ENCODE data around the gene FITM1.

FITM1 gene

DNA sequence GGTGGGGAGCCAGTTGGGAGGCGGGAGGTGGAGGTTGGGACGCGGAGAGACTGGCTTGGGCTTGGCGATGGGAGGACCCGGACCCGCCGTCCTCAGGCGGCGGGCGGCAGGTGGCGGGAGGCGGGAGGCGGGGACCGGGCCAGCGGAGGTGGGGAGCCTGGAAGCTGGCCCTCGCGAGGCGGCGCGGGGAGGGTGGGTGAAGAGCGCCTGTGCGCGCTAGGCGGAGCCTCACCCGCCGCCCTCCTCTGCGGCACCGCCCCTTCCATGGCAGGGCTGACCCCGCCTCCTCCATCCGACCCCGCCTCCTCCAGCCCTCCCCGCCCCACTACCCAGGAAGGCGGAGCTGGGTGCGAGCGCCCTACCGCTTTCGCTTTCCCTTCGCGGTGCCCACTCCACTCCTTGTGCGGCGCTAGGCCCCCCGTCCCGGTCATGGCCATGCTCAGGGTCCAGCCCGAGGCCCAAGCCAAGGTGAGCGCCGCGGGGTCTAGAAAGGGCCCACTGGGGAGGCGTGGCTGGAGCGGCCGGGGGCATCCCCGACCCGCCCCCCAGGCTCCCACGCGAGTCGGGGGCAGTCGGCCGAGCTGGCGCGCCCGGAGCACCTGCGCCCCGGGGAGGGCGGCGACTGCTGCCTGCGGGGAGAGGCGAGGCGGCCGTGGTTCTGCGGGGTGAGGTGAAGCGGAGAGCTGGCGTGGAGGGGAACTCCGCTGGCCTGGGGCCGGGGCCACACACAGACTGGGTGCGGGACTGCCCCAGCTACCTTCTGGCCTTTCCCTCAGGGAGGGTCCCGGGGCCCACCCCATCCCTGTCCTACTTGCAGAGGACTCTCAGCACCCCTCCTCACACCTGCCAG lies 5.6 kb downstream of the FITM1 start, which contains the start of gene PSME1 (continued):
- TF ChIP-seq, protein P1, sequence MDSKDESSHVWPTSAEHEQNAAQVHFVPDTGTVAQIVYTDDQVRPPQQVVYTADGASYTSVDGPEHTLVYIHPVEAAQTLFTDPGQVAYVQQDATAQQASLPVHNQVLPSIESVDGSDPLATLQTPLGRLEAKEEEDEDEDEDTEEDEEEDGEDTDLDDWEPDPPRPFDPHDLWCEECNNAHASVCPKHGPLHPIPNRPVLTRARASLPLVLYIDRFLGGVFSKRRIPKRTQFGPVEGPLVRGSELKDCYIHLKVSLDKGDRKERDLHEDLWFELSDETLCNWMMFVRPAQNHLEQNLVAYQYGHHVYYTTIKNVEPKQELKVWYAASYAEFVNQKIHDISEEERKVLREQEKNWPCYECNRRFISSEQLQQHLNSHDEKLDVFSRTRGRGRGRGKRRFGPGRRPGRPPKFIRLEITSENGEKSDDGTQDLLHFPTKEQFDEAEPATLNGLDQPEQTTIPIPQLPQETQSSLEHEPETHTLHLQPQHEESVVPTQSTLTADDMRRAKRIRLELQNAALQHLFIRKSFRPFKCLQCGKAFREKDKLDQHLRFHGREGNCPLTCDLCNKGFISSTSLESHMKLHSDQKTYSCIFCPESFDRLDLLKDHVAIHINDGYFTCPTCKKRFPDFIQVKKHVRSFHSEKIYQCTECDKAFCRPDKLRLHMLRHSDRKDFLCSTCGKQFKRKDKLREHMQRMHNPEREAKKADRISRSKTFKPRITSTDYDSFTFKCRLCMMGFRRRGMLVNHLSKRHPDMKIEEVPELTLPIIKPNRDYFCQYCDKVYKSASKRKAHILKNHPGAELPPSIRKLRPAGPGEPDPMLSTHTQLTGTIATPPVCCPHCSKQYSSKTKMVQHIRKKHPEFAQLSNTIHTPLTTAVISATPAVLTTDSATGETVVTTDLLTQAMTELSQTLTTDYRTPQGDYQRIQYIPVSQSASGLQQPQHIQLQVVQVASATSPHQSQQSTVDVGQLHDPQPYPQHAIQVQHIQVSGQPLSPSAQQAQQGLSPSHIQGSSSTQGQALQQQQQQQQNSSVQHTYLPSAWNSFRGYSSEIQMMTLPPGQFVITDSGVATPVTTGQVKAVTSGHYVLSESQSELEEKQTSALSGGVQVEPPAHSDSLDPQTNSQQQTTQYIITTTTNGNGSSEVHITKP (tag by site-specific recombination; IDR thresholded peaks at IDR 0.05), result peak; percentile 57
- TF ChIP-seq ZNF292 (tag by site-specific recombination; IDR thresholded peaks at IDR 0.05; ENCODE audit: borderline replicate concordance, low read depth) (no peak), ZNF48 (tag by site-specific recombination; IDR thresholded peaks at IDR 0.05) (no peak), ZNF157 (tag by site-specific recombination; IDR thresholded peaks at IDR 0.05) (no peak), ZNF561 (tag by site-specific recombination; IDR thresholded peaks at IDR 0.05; ENCODE audit: borderline replicate concordance) (peak; percentile 15; the same call in 1 of the 2 replicates), ZNF629 (tag by site-specific recombination; IDR thresholded peaks at IDR 0.05) (no peak), HOXC10 (CRISPR knock-in tag; IDR thresholded peaks at IDR 0.05) (no peak), KLF9 (tag by site-specific recombination; IDR thresholded peaks at IDR 0.05; ENCODE audit: low read depth) (peak; percentile 93), ZNF23 (tag by site-specific recombination; IDR thresholded peaks at IDR 0.05; ENCODE audit: borderline replicate concordance) (no peak), ZNF248 (tag by site-specific recombination; IDR thresholded peaks at IDR 0.05) (no peak), ZNF501 (tag by site-specific recombination; IDR thresholded peaks at IDR 0.05) (no peak), ZIC2 (tag by site-specific recombination; IDR thresholded peaks at IDR 0.05) (peak; percentile 51; the same call in 1 of the 2 replicates), ZNF670 (tag by site-specific recombination; IDR thresholded peaks at IDR 0.05; ENCODE audit: low read depth) (no peak), ZNF776 (tag by site-specific recombination; IDR thresholded peaks at IDR 0.05; ENCODE audit: borderline replicate concordance) (no peak), ZNF777 (tag by site-specific recombination; IDR thresholded peaks at IDR 0.05; ENCODE audit: borderline replicate concordance) (no peak), ZNF423 (tag by site-specific recombination; IDR thresholded peaks at IDR 0.05) (peak; percentile 47), MZF1 (tag by site-specific recombination; IDR thresholded peaks at IDR 0.05; ENCODE audit: borderline replicate concordance) (no peak), ZNF555 (tag by site-specific recombination; conservative IDR thresholded peaks at IDR 0.05) (no peak), ZNF549 (tag by site-specific recombination; IDR thresholded peaks at IDR 0.05) (no peak), ZNF391 (tag by site-specific recombination; IDR thresholded peaks at IDR 0.05; ENCODE audit: borderline replicate concordance, low read depth) (no peak), BCL11A (tag by site-specific recombination; IDR thresholded peaks at IDR 0.05; ENCODE audit: low read depth) (no peak)
- TF ChIP-seq, protein P2, sequence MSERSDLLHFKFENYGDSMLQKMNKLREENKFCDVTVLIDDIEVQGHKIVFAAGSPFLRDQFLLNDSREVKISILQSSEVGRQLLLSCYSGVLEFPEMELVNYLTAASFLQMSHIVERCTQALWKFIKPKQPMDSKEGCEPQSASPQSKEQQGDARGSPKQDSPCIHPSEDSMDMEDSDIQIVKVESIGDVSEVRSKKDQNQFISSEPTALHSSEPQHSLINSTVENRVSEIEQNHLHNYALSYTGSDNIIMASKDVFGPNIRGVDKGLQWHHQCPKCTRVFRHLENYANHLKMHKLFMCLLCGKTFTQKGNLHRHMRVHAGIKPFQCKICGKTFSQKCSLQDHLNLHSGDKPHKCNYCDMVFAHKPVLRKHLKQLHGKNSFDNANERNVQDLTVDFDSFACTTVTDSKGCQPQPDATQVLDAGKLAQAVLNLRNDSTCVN (tag by site-specific recombination; optimal IDR thresholded peaks at IDR 0.05), result peak; percentile 58
- TF ChIP-seq, protein P3, sequence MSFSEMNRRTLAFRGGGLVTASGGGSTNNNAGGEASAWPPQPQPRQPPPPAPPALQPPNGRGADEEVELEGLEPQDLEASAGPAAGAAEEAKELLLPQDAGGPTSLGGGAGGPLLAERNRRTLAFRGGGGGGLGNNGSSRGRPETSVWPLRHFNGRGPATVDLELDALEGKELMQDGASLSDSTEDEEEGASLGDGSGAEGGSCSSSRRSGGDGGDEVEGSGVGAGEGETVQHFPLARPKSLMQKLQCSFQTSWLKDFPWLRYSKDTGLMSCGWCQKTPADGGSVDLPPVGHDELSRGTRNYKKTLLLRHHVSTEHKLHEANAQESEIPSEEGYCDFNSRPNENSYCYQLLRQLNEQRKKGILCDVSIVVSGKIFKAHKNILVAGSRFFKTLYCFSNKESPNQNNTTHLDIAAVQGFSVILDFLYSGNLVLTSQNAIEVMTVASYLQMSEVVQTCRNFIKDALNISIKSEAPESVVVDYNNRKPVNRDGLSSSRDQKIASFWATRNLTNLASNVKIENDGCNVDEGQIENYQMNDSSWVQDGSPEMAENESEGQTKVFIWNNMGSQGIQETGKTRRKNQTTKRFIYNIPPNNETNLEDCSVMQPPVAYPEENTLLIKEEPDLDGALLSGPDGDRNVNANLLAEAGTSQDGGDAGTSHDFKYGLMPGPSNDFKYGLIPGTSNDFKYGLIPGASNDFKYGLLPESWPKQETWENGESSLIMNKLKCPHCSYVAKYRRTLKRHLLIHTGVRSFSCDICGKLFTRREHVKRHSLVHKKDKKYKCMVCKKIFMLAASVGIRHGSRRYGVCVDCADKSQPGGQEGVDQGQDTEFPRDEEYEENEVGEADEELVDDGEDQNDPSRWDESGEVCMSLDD (tag by site-specific recombination; IDR thresholded peaks at IDR 0.05), result no peak
- TF ChIP-seq, protein P4, sequence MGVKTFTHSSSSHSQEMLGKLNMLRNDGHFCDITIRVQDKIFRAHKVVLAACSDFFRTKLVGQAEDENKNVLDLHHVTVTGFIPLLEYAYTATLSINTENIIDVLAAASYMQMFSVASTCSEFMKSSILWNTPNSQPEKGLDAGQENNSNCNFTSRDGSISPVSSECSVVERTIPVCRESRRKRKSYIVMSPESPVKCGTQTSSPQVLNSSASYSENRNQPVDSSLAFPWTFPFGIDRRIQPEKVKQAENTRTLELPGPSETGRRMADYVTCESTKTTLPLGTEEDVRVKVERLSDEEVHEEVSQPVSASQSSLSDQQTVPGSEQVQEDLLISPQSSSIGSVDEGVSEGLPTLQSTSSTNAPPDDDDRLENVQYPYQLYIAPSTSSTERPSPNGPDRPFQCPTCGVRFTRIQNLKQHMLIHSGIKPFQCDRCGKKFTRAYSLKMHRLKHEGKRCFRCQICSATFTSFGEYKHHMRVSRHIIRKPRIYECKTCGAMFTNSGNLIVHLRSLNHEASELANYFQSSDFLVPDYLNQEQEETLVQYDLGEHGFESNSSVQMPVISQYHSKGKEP (tag by site-specific recombination; IDR thresholded peaks at IDR 0.05), result no peak
- TF ChIP-seq, protein P5, sequence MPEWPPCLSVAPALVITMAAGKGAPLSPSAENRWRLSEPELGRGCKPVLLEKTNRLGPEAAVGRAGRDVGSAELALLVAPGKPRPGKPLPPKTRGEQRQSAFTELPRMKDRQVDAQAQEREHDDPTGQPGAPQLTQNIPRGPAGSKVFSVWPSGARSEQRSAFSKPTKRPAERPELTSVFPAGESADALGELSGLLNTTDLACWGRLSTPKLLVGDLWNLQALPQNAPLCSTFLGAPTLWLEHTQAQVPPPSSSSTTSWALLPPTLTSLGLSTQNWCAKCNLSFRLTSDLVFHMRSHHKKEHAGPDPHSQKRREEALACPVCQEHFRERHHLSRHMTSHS (tag by site-specific recombination; IDR thresholded peaks at IDR 0.05), result no peak
- TF ChIP-seq, protein P6, sequence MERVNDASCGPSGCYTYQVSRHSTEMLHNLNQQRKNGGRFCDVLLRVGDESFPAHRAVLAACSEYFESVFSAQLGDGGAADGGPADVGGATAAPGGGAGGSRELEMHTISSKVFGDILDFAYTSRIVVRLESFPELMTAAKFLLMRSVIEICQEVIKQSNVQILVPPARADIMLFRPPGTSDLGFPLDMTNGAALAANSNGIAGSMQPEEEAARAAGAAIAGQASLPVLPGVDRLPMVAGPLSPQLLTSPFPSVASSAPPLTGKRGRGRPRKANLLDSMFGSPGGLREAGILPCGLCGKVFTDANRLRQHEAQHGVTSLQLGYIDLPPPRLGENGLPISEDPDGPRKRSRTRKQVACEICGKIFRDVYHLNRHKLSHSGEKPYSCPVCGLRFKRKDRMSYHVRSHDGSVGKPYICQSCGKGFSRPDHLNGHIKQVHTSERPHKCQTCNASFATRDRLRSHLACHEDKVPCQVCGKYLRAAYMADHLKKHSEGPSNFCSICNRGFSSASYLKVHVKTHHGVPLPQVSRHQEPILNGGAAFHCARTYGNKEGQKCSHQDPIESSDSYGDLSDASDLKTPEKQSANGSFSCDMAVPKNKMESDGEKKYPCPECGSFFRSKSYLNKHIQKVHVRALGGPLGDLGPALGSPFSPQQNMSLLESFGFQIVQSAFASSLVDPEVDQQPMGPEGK (tag by site-specific recombination; IDR thresholded peaks at IDR 0.05), result peak; percentile 87

All from HEK293 (cell line).